Upper lobe of left lung (tissue), 6 donors: Measurements from ENCODE around the gene ATG9B. TPM values are rescaled to one million over a fixed set of nuclear protein-coding genes. Genes with fewer than 3 reads are reported as not detected.

Experiments
- ATAC-seq, 2 donors: fragments of 200-7000 bp; cut with Tn5 transposase; one replicate each; pipeline ENCODE4 v1.9.1; 2022; ENCODE audit warnings: mild to moderate bottlenecking in 2 of 2, moderate library complexity in 2 of 2; ENCODE audit not compliant: low FRiP score in 2 of 2
- DNase-seq, 2 donors: peaks; one replicate each; pipeline ENCODE4 v3.0.0-alpha.2; 2019 to 2020
- H3K27ac ChIP-seq, 4 donors: fragments of 200-600 bp; sonication (generic); one replicate each; pipeline ENCODE4 v1.5.1; 2016 to 2019
- H3K27me3 ChIP-seq, 4 donors: fragments of 200-600 bp; sonication (generic); one replicate each; pipeline ENCODE4 v1.5.1; 2017 to 2019
- H3K36me3 ChIP-seq, 4 donors: fragments of 200-600 bp; sonication (generic); one replicate each; pipeline ENCODE4 v1.5.1; 2016 to 2019
- H3K4me1 ChIP-seq, 4 donors: fragments of 200-600 bp; sonication (generic); one replicate each; pipeline ENCODE4 v1.5.1; 2018 to 2019
- H3K4me3 ChIP-seq, 4 donors: fragments of 200-600 bp; sonication (generic); one replicate each; pipeline ENCODE4 v1.5.1; 2017 to 2019; ENCODE audit warnings: mild to moderate bottlenecking in 2 of 4, moderate library complexity in 1 of 4
- H3K9me3 ChIP-seq, 4 donors: fragments of 200-600 bp; sonication (generic); one replicate each; pipeline ENCODE4 v1.5.1; 2018 to 2019
- CTCF ChIP-seq, 6 experiments: fragments of 450-650 bp in 4 of 6; fragments of 200-600 bp in 2 of 6; sonication (generic) in 2 of 6; IDR thresholded peaks; one replicate each; pipeline ENCODE4 v1.5.1; 2016 to 2019; ENCODE audit warnings: antibody characterized with exemption in 6 of 6
- EP300 ChIP-seq, 4 donors: sonication (generic); formaldehyde crosslinking; IDR thresholded peaks; one replicate each; pipeline ENCODE4 v1.5.1; 2017; ENCODE audit warnings: antibody characterized with exemption in 4 of 4, control low read depth in 2 of 4
- POLR2A ChIP-seq, 4 donors: fragments of 450-650 bp; IDR thresholded peaks; one replicate each; pipeline ENCODE4 v1.5.1; 2016 to 2017; ENCODE audit warnings: antibody characterized with exemption in 4 of 4, mild to moderate bottlenecking in 2 of 4
- POLR2AphosphoS5 ChIP-seq, 2 donors: sonication (generic); formaldehyde crosslinking; IDR thresholded peaks; one replicate each; pipeline ENCODE4 v1.5.1; 2017; ENCODE audit warnings: antibody characterized with exemption in 2 of 2
- WGBS, 2 donors: methylation state at CpG; one replicate each; pipeline ENCODE4 v1.1.5; 2017 to 2018; 5-methylcytosine and 5-hydroxymethylcytosine counted together
- total RNA-seq, 6 donors: library from RNA; depleted of rRNA in 4 of 6; stranded (reverse); fragments of >200 nt in 4 of 6; gene quantifications; one replicate each; pipeline versions ENCODE4 v1.1.0 to v1.2.1, GENCODE V29; 2016 to 2021
- donor health status: DM: no; HTN: no; CAD: no; lungs with moderate emphysema.
- donor health status: DM: no; HTN: yes; CAD: no; lungs with severe emphysema.

Gene ATG9B
- 1 to 10 TPM in 3 of 6 donors, under 1 TPM in 3; 0.46 to 5.2 (median 1.0) TPM for total RNA-seq

GRCh38 chr7:151024435-151025056 lies at the start of gene ATG9B:
Gene ATG9B, minus strand, starts transcription at chr7:151024494. Its CDS starts 71 bp downstream, at chr7:151024423.
- WGBS, 2 donors = 75 to 80% methylated on average over 4 of the region's 4 CpGs
- no peak within 1 kb of the TSS for H3K4me3 ChIP-seq
- no peak within 1 kb of the TSS for H3K27ac ChIP-seq
- no peaks in the 10 kb centered on the region for H3K9me3 ChIP-seq
- no peak for TF ChIP-seq POLR2AphosphoS5 (IDR thresholded peaks at IDR 0.05)
- TF ChIP-seq POLR2A (IDR thresholded peaks at IDR 0.05) = no peak
- TF ChIP-seq CTCF (IDR thresholded peaks at IDR 0.05) = no peak
- TF ChIP-seq EP300 (IDR thresholded peaks at IDR 0.05) = no peak
- peaks cover 10 to 19% (median 13%) of the 10 kb centered on the region in 4 donors for H3K4me1 ChIP-seq
- DNase-seq (no peak), ATAC-seq (no peak)
- peaks cover 0 to 3% (median 1%) of the 10 kb centered on the region in 4 donors for H3K27me3 ChIP-seq
- no peaks in the 10 kb centered on the region for H3K36me3 ChIP-seq

- Histone ChIP-seq H3K9me3 (no peaks in the 10 kb centered on the region), H3K4me1 (peaks cover 0 to 10% (median 5%) of the 10 kb centered on the region in 4 donors), H3K4me3 (no peak overlapping the region), H3K27me3 (no peaks in the 10 kb centered on the region), H3K27ac (no peak overlapping the region), H3K36me3 (peaks cover 21 to 86% (median 76%) of the 10 kb centered on the region in 4 donors)
- no peak for ATAC-seq
- 81 to 88% methylated on average over 10 to 17 of the region's 17 CpGs for WGBS, 2 donors
- TF ChIP-seq EP300 (IDR thresholded peaks at IDR 0.05) (no peak), POLR2AphosphoS5 (IDR thresholded peaks at IDR 0.05) (no peak), CTCF (IDR thresholded peaks at IDR 0.05) (no peak), POLR2A (IDR thresholded peaks at IDR 0.05) (no peak)
- peak in 1 of 2 donors; percentile 64 for DNase-seq
Measured at GRCh38 chr7:151073990-151074389, 49.7 kb upstream of the ATG9B start.

- no peaks in the 10 kb centered on the region for H3K4me1 ChIP-seq
- H3K4me3 ChIP-seq = no peak overlapping the region
- peaks cover 39 to 100% (median 98%) of the 10 kb centered on the region in 4 donors for H3K36me3 ChIP-seq
- H3K27me3 ChIP-seq = no peaks in the 10 kb centered on the region
- H3K27ac ChIP-seq = no peak overlapping the region
- H3K9me3 ChIP-seq = no peaks in the 10 kb centered on the region
- TF ChIP-seq CTCF (IDR thresholded peaks at IDR 0.05) (no peak), POLR2AphosphoS5 (IDR thresholded peaks at IDR 0.05) (no peak), POLR2A (IDR thresholded peaks at IDR 0.05) (no peak), EP300 (IDR thresholded peaks at IDR 0.05) (no peak)
- ATAC-seq = no peak
- 92 to 97% methylated on average over 24 to 33 of the region's 39 CpGs for WGBS, 2 donors
- peak in 1 of 2 donors; percentile 82 for DNase-seq
Measured at GRCh38 chr7:151071032-151071866, 47.0 kb upstream of the ATG9B start.

GRCh38 chr7:151070574-151070960 lies 46.3 kb upstream of the ATG9B start:
- Histone ChIP-seq H3K27ac (no peak overlapping the region), H3K4me1 (no peaks in the 10 kb centered on the region), H3K27me3 (no peaks in the 10 kb centered on the region), H3K9me3 (no peaks in the 10 kb centered on the region), H3K36me3 (peaks cover 39 to 100% (median 99%) of the 10 kb centered on the region in 4 donors), H3K4me3 (no peak overlapping the region)
- ATAC-seq (no peak), DNase-seq (peak in 1 of 2 donors; percentile 62)
- TF ChIP-seq POLR2A (IDR thresholded peaks at IDR 0.05) = no peak
- no peak for TF ChIP-seq CTCF (IDR thresholded peaks at IDR 0.05)
- no peak for TF ChIP-seq EP300 (IDR thresholded peaks at IDR 0.05)
- no peak for TF ChIP-seq POLR2AphosphoS5 (IDR thresholded peaks at IDR 0.05)
- 88 to 95% methylated on average over 4 to 15 of the region's 15 CpGs for WGBS, 2 donors
